Panc1 (cell line): ENCODE measurements around the gene LAMTOR1. TPM values are rescaled to one million over a fixed set of nuclear protein-coding genes. Genes with fewer than 3 reads are reported as not detected.

Experiments used
- ATAC-seq: fragments of 200-7000 bp; cut with Tn5 transposase; 2 replicates; pipeline ENCODE4 v1.9.1; 2020; ENCODE audit warnings: mild to moderate bottlenecking, moderate library complexity
- BruUV-seq: library from RNA; stranded (reverse); fragments of 400-500 nt; replicated peaks from 2 replicates; lab custom pipeline; 2021; lab: Mats Ljungman, UMichigan
- CTCF ChIA-PET: fragments of 300-600 bp; sonication (Branson Sonifier 250); formaldehyde crosslinking; loops from one replicate; lab custom pipeline; 2022; ENCODE audit warnings: antibody characterized with exemption; lab: Charles Lee
- POLR2A ChIA-PET: fragments of 300-600 bp; sonication (Branson Sonifier 250); formaldehyde crosslinking; loops from one replicate; lab custom pipeline; 2022; ENCODE audit warnings: antibody characterized with exemption; lab: Charles Lee
- DNase-seq: peaks from one replicate; pipeline ENCODE4 v3.0.0-alpha.2; 2010; ENCODE audit warnings: low read depth, low spot score
- H3K27ac ChIP-seq: 2 replicates; pipeline ENCODE4 v1.5.1; 2011; ENCODE audit warnings: mild to moderate bottlenecking, low read length, inconsistent platforms
- H3K27me3 ChIP-seq: fragments of 200-500 bp; sonication (Bioruptor generic); 2 replicates; pipeline ENCODE4 v1.6.0; 2014; ENCODE audit warnings: low read length, inconsistent platforms; ENCODE audit not compliant: control insufficient read depth, insufficient read depth
- H3K36me3 ChIP-seq: fragments of 200-500 bp; sonication (Bioruptor generic); 2 replicates; pipeline ENCODE4 v1.5.1; 2014; ENCODE audit warnings: inconsistent platforms, mild to moderate bottlenecking, low read length, moderate library complexity; ENCODE audit not compliant: control insufficient read depth, insufficient read depth
- H3K4me1 ChIP-seq: 2 replicates; pipeline ENCODE4 v1.5.1; 2011; ENCODE audit warnings: inconsistent platforms, mild to moderate bottlenecking, low read length, moderate library complexity; ENCODE audit not compliant: control insufficient read depth, insufficient read depth
- H3K4me3 ChIP-seq, 2 experiments: 2 replicates each; pipeline ENCODE4 v1.5.1; 2011 to 2012; ENCODE audit warnings: low read depth in 2 of 2, low read length in 2 of 2, mild to moderate bottlenecking in 2 of 2, inconsistent platforms in 1 of 2, moderate library complexity in 1 of 2
- H3K9me3 ChIP-seq: fragments of 200-500 bp; sonication (Bioruptor generic); 2 replicates; pipeline ENCODE4 v1.5.1; 2014; ENCODE audit warnings: low read depth, mild to moderate bottlenecking, inconsistent platforms, low read length, moderate library complexity; ENCODE audit not compliant: control insufficient read depth, insufficient read depth
- CTCF ChIP-seq: fragments of 450-650 bp; IDR thresholded peaks from 2 replicates; pipeline ENCODE4 v1.5.1; 2017; ENCODE audit warnings: mild to moderate bottlenecking
- POLR2AphosphoS5 ChIP-seq: IDR thresholded peaks from 2 replicates; pipeline ENCODE4 v1.6.1; 2012; ENCODE audit warnings: mild to moderate bottlenecking, low read depth, low read length, moderate library complexity
- REST ChIP-seq, 2 experiments: IDR thresholded peaks; 2 replicates each; pipeline ENCODE4 v1.6.1; 2011 to 2012; ENCODE audit warnings: low read depth in 2 of 2, control low read depth in 1 of 2, low read length in 1 of 2, mild to moderate bottlenecking in 1 of 2, moderate library complexity in 1 of 2; ENCODE audit not compliant: insufficient read depth in 1 of 2
- SIN3A ChIP-seq: IDR thresholded peaks from 2 replicates; pipeline ENCODE4 v1.6.1; 2012; ENCODE audit warnings: low read depth, mild to moderate bottlenecking, low read length, moderate library complexity, borderline replicate concordance; ENCODE audit not compliant: insufficient read depth
- TCF7L2 ChIP-seq: IDR thresholded peaks from 2 replicates; pipeline ENCODE4 v1.6.1; 2011; ENCODE audit warnings: mild to moderate bottlenecking, low read depth, low read length, inconsistent platforms
- in situ Hi-C: cut with HindIII; loops from 2 replicates; pipeline ENCODE4 v1.10.0; 2016; ENCODE audit warnings: low sequenced_read_pairs, low pct_unique_long_range_greater_than_20kb
- intact Hi-C: fragments of 100-400 bp; cut with micrococcal nuclease; formaldehyde crosslinking; loops from one replicate; pipeline ENCODE4 v1.10.0; 2022; ENCODE audit not compliant: unreplicated experiment
- total RNA-seq: library from RNA; stranded (reverse); gene quantifications from one replicate; pipeline ENCODE4 v1.2.1, GENCODE V29; 2021; ENCODE audit not compliant: unreplicated experiment

The LAMTOR1 gene
- total RNA-seq, 1 experiment from 2014 or later: 126 TPM

- Histone ChIP-seq H3K4me1 (no peaks in the 10 kb centered on the region), H3K36me3 (no peaks in the 10 kb centered on the region), H3K27ac (no peak overlapping the region), H3K27me3 (peaks cover 13% of the 10 kb centered on the region; the same call in 1 of the 2 replicates), H3K4me3 (no peak overlapping the region), H3K9me3 (0 out of 2 replicates have a peak, but pooled peaks cover 7% of the 10 kb centered on the region)
- CTCF ChIA-PET: no interaction called here
- POLR2A ChIA-PET: no interaction called here
- no TSS peak for BruUV-seq
- in situ Hi-C loops (loop anchor here (10.0 kb wide), 1 partner anchor 527 kb away; no protein-coding TSS in a partner anchor), intact Hi-C loops (no loop called here)
- no peak for ATAC-seq
- TF ChIP-seq SIN3A (no peak), POLR2AphosphoS5 (no peak), TCF7L2 (no peak), CTCF (no peak), REST (IDR thresholded peaks at IDR 0.05; ENCODE audit: insufficient read depth in 1 of 2, low read depth in 2 of 2, low read length in 1 of 2) (no peak)
- no peak for DNase-seq
Observed at GRCh38 chr11:72127923-72128322, 24.8 kb upstream of the LAMTOR1 start.

- ChIA-PET CTCF (no interaction called here), POLR2A (no interaction called here)
- BruUV-seq: no TSS peak
- intact Hi-C loops (no loop called here), in situ Hi-C loops (loop anchor here (10.0 kb wide), 1 partner anchor 529 kb away; no protein-coding TSS in a partner anchor)
- no peak for ATAC-seq
- no peak overlapping the region for H3K27ac ChIP-seq
- peaks cover 6% of the 10 kb centered on the region; the same call in 1 of the 2 replicates for H3K27me3 ChIP-seq
- no peak for DNase-seq
- H3K4me3 ChIP-seq: no peak overlapping the region
- no peaks in the 10 kb centered on the region for H3K36me3 ChIP-seq
- TF ChIP-seq TCF7L2 (no peak), REST (IDR thresholded peaks at IDR 0.05; ENCODE audit: insufficient read depth in 1 of 2, low read depth in 2 of 2, low read length in 1 of 2) (no peak), CTCF (no peak), POLR2AphosphoS5 (no peak), SIN3A (no peak)
- H3K9me3 ChIP-seq: 0 out of 2 replicates have a peak, but pooled peaks cover 7% of the 10 kb centered on the region
- H3K4me1 ChIP-seq: no peaks in the 10 kb centered on the region
Observed at GRCh38 chr11:72125956-72126355, 22.9 kb upstream of the LAMTOR1 start.
